RCC 7860 (cell line): ENCODE measurements around the gene PNMA8B.
A peak's percentile ranks its signal among the peaks of the same experiment; 100 is the strongest.

Experiments used
- DNase-seq: peaks from one replicate; pipeline ENCODE4 v3.0.0-alpha.2; 2015; ENCODE audit warnings: low spot score
- FAIRE-seq: peaks from 2 replicates; lab custom pipeline; 2012; peaks lifted over from hg19 to GRCh38; lab: Jason Lieb, UNC

The PNMA8B gene

GRCh38 chr19:46487802-46488445 is 7.7 kb downstream of the PNMA8B start:
- DNase-seq = peak; percentile 16

DNA sequence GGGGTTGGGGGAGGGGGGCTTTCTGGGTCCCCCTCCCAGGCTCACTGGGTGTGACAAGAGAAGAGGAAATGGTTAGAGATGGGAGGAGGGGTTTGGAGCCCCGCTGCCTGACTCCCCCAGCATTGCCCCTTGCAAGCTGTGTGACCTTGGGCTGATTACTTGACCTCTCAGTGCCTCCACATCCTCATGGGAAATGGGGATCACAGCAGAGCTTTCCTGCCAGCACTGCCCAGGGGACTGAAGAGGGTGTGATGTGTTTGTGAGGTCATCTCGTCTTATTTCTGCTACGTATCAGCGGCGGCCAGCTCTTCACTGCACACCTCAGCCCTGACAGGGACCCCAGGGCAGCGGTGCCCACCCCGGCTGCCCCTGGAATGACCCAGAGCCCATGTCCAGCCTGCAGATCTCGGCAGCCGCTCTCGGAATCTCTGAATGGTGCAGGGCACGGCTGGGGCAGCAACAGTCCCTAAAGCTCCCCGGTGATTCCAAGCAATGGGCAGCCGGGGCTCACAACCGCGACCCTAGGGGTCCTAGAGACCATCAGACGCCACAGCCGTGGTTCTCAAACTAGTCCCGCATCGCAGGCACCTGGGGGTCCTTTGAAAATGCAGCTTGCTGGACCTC is 8.4 kb downstream of the PNMA8B start:
- DNase-seq = no peak
- FAIRE-seq = no peak

More at GRCh38 chr19:46487802-46488445, 7.7 kb downstream of the PNMA8B start:
- FAIRE-seq = no peak

DNA sequence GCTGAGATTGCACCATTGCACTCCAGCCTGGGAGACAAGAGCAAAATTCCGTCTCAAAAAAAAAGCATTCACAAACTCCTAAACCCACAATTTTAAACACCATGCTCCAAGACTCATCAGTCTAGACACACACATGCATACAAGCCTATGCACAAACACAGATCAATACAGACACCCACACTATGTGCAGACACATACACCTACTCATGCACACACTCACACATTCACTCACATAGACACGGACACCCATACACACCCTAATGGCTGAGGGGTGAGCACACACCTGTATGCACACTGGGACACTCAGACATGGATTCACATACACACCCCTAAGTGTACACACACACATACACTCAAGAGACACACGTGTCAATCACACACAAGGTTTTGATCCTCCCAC is 9.3 kb downstream of the PNMA8B start:
- no peak for DNase-seq
- no peak for FAIRE-seq

DNA sequence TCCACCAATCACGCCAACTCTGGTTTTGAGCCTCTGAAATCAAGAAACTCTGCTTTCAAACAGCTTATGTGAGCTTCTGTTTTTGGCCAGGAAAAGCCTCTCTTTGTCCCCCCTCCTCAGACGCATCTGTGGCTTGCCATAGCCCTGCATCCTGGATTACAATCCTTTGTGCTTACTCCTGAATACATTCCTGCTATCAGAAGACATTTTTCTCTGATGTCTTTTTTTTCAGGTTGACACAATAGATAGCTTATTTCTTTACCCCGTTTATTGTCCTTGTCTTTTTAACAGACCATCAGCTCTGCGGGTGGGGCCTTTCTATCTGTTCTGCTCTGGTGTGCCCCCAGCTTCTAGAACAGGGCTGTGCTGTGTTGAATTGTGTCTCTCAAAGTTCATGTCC is 11.0 kb downstream of the PNMA8B start:
- DNase-seq (no peak), FAIRE-seq (no peak)

GRCh38 chr19:46482631-46483030 is 13.0 kb downstream of the PNMA8B start:
- FAIRE-seq (no peak), DNase-seq (peak; percentile 39)

DNA sequence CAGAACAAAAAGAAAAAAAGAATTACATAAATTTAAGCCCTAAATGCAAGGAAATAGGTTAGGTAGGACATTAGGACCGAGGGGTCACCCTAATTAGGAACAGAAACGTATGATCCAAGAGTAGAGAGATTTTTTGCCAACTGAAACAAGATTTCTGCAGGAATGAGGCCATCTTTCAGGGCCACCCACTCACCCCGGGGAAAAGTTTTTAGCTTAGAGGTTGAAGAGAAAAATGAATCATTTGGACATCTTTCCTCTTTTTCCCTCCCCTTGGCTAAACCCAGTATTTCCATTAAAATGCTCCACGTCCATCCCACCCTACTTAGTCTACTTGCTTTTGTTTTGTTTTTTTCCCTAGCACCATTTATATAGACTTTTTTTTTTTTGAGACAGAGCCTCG is 13.7 kb downstream of the PNMA8B start:
- FAIRE-seq = no peak

DNA sequence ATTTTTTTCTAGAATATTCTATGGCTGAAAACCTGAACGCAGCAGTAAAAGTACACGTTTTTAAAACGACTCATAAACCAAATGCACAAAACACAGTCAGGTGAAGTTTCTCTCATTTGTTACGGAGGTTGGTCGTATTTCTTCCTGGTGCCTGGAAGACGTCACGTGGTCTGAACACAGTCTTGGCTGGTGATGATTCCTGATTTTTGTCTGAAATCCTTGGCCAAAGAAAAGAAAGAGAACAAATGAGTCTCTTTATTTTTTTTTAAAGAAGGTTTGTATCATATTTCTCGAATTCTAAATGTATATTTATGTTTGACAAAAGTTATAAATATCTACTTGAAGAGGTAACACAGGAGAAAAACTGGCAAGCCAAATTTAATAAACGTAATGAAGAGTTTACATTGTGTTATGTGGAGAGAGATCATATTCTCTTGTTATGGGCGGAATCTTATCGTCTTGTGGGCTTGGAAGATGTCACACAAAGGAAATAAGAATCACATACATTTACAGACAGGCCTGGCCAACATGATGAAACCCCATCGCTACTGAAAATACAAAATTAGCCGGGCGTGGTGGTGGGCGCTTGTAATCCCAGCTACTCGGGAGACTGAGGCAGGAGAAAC is 14.3 kb downstream of the PNMA8B start:
- FAIRE-seq = no peak

More for the DNA sequence above, 13.7 kb downstream of the PNMA8B start:
- DNase-seq = no peak

GRCh38 chr19:46480415-46480814 is 15.3 kb downstream of the PNMA8B start:
- FAIRE-seq = no peak
- no peak for DNase-seq

More for the DNA sequence above, 14.3 kb downstream of the PNMA8B start:
- DNase-seq = no peak

DNA sequence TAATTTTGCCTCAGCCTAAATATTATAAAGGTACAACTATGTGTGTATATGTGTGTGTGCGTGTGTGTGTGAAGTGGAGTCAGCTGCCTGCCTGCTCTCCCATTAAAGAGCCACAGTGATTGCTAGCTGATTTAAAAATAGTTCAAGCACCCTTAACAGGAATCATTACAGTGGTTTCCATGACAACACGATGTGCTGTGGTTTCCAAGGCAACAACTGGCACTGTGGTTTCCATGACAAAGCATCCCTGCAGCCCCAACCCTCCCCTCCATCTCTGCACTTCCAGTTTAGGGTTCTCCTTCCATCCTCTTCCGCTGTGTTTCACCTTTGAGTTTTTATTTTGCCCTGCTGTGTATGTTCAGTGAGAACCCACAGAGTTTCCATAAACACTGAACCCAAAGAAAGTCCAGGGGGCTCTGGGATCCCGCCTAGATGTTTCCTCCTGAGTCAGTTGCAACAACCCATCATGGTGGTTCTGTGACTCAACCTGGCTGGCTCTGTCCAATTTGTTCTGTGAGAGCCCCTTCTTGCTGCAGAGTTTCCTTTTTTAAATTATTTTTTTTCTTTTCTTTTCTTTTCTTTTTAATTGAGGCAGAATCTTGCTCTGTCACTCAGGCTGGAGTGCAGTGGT is 17.2 kb downstream of the PNMA8B start:
- FAIRE-seq = no peak

DNA sequence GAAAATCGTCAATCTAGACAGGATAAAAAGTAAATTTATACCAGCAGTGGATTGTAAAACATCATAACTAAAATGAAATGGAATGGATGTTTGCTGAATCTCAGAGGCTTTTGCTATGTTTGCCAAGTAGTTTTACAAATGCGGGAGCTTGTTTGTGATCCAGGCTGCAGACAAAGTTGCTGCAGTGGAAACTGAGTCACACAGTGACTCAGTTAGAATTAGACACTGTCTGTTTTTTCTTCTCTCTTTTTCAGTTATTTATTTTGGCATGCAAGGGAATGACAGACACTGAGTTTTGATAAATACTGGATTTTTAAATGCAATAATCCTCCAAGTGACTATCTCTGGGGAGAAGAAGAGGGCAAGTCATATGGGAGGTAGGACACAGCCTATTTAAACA is 19.7 kb downstream of the PNMA8B start:
- FAIRE-seq (no peak), DNase-seq (no peak)

More for the DNA sequence above, 17.2 kb downstream of the PNMA8B start:
- DNase-seq = no peak

DNA sequence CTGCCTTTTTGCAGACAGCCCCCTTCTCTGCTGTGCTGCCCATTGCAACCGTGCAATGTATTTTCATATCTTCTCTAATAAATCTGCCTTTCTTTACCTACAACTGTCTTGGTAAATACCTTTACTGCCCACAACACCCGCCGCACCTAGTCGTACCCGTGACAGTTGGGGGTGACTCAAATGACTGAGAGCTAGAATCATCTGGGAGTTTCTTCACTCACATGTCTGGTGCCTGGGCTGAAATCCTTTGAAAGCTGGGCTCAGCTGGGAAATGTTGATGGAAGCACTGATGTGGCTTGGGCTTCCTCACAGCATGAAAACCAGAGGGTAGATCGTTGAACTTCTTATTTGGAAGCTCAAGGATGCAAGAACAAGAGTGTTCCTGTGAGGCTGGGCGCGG is 21.5 kb downstream of the PNMA8B start:
- FAIRE-seq = no peak

DNA sequence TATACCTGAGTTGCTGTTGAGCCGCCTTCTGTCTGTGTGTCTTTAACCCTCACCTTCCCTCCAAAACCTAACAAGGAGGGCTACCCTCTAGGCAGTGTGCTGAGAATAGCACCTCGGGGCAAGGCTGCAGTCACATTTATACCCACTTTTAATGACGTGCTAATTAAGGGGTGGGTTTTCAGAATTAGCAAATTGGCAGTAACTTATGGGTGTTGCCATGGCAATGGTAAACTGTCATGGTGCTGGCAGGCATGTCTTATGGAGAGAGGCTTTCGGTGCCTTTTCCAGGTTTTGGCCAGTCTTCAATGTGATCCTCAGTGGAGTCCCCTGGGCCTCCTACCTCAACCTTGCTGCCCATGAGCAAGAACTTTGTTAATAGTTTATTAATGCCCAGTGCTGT is 23.1 kb downstream of the PNMA8B start:
- no peak for FAIRE-seq

More for the DNA sequence above, 21.5 kb downstream of the PNMA8B start:
- no peak for DNase-seq

GRCh38 chr19:46471811-46472543 is 23.7 kb downstream of the PNMA8B start:
- no peak for DNase-seq
- FAIRE-seq = no peak

More for the DNA sequence above, 23.1 kb downstream of the PNMA8B start:
- DNase-seq = no peak

GRCh38 chr19:46471116-46471733 is 24.4 kb downstream of the PNMA8B start, which contains the start of gene PNMA8A:
Gene PNMA8A, minus strand, starts transcription at chr19:46471563. Its CDS starts 528 bp downstream, at chr19:46471035.
- no peak for DNase-seq
- no peak for FAIRE-seq

GRCh38 chr19:46470376-46470775 is 25.3 kb downstream of the PNMA8B start:
- DNase-seq (no peak), FAIRE-seq (no peak)

DNA sequence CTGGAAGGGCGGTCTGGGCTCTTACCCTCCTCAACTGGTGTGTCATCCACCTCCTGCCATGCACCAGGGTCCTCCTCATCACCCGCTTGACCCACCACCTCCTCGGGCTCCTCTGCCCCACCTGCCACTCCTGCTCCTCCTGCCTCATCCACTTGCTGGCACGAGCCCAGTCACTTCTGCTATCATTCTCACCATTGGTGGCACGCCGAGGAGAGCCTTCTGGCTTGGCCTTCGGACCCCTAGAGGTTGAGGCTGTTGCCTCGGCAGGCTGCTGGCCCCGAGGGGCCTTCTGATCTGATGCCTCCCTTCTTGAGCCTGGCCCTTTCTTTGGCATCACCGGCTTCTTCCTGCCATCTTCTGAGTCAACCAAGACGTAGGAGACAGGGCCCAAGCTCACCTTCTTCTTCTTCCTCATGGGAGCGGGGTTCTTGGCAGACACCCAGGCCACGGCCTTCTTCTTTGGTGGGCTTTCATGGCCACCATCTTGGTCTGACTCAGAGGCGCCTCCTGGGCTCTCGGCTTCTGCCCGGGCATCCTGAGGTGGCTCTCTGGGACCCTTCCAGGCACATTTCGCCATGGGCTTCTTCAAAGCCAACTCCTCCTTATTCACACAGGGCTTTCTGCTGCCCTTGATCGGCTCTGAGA is 26.0 kb downstream of the PNMA8B start:
- no peak for FAIRE-seq
- no peak for DNase-seq

- DNase-seq (no peak), FAIRE-seq (no peak)
Observed at GRCh38 chr19:46466536-46467196, 29.0 kb downstream of the PNMA8B start.

- no peak for DNase-seq
- FAIRE-seq = no peak
Observed at GRCh38 chr19:46463516-46463915, 32.2 kb downstream of the PNMA8B start.

DNA sequence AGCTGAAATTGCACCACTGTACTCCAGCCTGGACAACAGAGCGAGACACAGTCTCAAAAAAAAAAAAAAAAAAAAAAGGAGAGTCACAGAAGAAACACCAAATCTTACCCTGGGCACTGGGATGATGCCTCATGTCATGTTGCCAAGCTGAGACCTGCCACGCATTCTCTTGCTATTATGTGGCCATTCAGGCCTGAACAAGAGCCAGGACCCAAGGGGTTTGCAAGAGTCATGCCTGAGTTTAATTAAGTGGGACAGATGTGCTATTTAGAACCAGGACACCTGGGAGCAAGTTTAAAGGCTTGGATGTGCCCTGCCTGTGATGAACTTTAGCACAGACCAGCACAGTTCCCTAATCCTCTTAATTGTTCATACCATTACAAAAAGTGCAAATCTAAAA is 34.1 kb downstream of the PNMA8B start:
- DNase-seq = no peak
- no peak for FAIRE-seq
